Measurements from ENCODE around the gene IL5RA.

The IL5RA gene

GRCh38 chr3:3087279-3087678, 22.9 kb downstream of the IL5RA start:
- TF ChIP-seq, protein P1, sequence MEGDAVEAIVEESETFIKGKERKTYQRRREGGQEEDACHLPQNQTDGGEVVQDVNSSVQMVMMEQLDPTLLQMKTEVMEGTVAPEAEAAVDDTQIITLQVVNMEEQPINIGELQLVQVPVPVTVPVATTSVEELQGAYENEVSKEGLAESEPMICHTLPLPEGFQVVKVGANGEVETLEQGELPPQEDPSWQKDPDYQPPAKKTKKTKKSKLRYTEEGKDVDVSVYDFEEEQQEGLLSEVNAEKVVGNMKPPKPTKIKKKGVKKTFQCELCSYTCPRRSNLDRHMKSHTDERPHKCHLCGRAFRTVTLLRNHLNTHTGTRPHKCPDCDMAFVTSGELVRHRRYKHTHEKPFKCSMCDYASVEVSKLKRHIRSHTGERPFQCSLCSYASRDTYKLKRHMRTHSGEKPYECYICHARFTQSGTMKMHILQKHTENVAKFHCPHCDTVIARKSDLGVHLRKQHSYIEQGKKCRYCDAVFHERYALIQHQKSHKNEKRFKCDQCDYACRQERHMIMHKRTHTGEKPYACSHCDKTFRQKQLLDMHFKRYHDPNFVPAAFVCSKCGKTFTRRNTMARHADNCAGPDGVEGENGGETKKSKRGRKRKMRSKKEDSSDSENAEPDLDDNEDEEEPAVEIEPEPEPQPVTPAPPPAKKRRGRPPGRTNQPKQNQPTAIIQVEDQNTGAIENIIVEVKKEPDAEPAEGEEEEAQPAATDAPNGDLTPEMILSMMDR (IDR thresholded peaks at IDR 0.05): no peak

GRCh38 chr3:3086239-3086638, 23.9 kb downstream of the IL5RA start:
- TF ChIP-seq, protein P1 (IDR thresholded peaks at IDR 0.05): no peak

GRCh38 chr3:3085782-3086181, 24.4 kb downstream of the IL5RA start:
- TF ChIP-seq, protein P1 (IDR thresholded peaks at IDR 0.05): no peak

DNA sequence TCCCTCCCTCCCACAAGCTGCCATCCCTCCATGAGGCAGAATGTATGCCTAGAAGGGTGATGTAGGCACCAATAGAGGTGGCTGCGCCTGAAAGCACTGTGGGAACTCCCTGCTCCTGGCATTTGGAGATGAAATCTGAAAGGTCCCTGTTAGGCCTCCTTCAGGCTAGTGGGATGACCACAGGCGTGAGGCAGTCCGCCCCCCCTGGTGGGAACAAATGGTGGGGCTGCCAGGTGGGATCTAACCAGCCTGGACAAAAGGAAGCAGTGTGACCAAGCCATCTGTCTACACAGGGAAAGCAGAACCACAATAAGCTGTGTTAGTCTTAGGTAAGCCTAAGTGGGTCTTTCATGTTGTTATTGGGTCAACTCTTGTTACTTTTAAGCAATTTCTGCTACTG, 25.3 kb downstream of the IL5RA start:
- TF ChIP-seq, protein P1 (IDR thresholded peaks at IDR 0.05): no peak

GRCh38 chr3:3082234-3082924, 27.8 kb downstream of the IL5RA start:
- TF ChIP-seq, protein P1 (IDR thresholded peaks at IDR 0.05): no peak

DNA sequence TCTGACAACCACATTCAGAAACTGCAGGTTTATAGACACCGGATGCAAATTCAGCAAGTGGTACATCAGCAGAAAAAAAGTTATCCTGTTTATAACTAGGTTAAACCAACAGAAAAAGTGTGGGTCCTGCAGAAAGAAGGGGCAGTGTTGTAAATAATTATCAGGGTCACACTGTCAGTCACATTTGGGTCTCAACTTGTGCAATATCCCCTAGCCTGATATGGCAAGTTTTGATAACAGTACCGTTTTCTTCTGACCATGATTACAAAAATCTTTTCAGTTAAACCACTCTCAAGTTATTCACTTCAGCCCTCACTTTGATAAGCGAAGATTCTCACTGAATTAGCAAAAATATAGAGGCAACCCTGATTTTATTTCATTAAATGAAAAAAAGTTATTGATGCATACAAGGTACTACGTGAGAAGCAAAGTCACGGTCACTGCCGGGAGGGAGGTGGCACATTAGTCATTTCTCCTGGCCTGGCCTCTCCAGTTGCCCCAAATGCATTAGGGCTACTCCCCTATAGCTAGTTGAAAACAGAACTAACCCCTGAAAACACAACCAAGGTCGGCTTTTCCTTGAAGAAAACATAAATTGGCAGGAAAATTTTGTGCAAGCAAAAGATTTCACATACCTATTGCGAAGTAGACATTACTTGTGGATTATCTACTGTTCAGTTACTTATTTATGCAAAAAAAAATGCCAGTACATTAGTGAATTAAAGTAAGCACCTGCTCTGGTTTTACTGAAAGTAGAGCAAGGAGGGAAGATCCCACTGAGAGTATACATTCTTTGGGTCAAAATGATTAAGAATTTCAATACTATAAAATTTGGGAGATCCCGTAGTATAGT, 28.6 kb downstream of the IL5RA start:
- TF ChIP-seq, protein P1 (IDR thresholded peaks at IDR 0.05): no peak

DNA sequence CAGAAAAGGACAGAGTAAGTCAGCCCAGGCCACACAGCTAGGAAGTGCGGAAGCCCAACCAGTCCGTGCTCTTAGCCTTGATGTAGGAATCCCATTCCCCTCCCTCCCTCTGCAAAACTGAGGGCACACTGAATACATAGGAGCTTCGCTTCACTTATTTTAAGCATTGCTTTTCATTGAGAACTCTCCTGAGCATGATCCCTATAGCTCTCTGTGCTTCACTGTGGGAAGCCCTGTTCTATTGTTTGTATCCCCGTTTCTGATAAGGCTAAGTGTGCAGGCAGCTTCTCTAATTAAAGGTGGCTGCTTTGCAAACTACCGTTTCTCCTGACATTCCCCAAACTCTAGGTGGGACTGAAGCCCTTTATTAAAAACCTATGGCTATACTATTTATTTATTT, 29.9 kb downstream of the IL5RA start:
- TF ChIP-seq, protein P1 (IDR thresholded peaks at IDR 0.05): no peak
